GM12874 (cell line): ENCODE measurements around the gene EIF2S2.

Experiments
- TF ChIP-seq, protein P1 (sequence below): IDR thresholded peaks from 2 replicates; pipeline ENCODE4 v1.5.1; 2011; ENCODE audit warnings: low read depth, mild to moderate bottlenecking, control low read depth, low read length, moderate library complexity; ENCODE audit not compliant: insufficient read depth

Gene EIF2S2, protein sequence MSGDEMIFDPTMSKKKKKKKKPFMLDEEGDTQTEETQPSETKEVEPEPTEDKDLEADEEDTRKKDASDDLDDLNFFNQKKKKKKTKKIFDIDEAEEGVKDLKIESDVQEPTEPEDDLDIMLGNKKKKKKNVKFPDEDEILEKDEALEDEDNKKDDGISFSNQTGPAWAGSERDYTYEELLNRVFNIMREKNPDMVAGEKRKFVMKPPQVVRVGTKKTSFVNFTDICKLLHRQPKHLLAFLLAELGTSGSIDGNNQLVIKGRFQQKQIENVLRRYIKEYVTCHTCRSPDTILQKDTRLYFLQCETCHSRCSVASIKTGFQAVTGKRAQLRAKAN

GRCh38 chr20:34111702-34112599 lies at the start of gene EIF2S2:
Gene EIF2S2, minus strand, starts transcription at chr20:34112243. Its CDS starts 133 bp downstream, at chr20:34112110.
- TF ChIP-seq, protein P1, sequence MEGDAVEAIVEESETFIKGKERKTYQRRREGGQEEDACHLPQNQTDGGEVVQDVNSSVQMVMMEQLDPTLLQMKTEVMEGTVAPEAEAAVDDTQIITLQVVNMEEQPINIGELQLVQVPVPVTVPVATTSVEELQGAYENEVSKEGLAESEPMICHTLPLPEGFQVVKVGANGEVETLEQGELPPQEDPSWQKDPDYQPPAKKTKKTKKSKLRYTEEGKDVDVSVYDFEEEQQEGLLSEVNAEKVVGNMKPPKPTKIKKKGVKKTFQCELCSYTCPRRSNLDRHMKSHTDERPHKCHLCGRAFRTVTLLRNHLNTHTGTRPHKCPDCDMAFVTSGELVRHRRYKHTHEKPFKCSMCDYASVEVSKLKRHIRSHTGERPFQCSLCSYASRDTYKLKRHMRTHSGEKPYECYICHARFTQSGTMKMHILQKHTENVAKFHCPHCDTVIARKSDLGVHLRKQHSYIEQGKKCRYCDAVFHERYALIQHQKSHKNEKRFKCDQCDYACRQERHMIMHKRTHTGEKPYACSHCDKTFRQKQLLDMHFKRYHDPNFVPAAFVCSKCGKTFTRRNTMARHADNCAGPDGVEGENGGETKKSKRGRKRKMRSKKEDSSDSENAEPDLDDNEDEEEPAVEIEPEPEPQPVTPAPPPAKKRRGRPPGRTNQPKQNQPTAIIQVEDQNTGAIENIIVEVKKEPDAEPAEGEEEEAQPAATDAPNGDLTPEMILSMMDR = no peak

DNA sequence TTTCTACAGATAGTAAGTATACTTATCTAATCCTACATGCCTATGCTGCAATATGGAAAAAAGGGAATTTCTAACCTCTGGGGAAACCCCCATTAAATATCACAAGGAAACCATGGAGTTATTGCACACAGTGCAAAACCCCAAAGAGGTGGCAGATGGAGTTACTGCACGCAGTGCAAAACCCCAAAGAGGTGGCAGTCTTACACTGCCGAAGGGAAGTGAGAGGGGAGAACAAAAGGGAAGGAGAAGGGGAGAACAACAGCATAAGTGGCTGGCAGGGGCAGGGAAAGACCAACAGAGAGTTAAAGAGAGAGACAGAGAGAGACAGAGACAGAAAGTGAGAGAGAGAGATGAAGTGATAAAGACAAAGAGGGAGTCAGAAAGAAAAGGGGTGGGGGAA lies 43.8 kb upstream of the EIF2S2 start:
- TF ChIP-seq, protein P1 = no peak

DNA sequence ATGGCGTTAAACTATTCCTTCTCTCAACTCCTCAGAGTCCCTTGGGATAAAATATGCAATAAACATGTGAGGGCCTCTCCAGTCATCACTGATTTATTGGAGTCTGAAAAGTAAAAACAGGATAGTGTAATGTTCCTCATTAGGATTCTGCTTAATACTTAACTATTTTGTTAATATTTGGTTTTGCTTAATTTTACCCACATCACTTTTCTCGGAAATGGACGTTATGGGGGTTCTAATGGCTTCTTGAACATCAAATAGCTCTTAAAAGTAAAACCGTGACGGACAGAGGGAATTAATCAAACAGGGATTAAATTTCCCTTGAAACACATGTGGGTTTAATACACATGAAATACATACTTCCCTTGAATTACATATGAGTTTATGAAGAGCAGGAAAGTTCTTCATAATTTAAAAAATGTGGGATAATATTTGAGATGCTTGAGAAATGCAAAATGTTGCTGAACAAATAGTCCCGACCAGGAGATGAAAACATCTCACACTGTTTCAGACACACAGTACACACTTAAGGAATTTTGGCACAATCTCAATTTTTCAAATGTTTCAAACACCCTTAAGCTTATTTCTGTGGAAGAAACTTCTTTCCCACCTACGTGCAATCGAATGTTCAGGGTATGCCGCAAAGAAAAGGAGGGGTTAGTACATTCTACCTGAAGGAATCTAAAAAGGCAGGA lies 38.4 kb upstream of the EIF2S2 start:
- TF ChIP-seq, protein P1 = no peak

- TF ChIP-seq, protein P1 = no peak
These were observed 33.3 kb upstream of the EIF2S2 start for GRCh38 chr20:34145280-34145819.

GRCh38 chr20:34143951-34144350 lies 31.9 kb upstream of the EIF2S2 start:
- TF ChIP-seq, protein P1 = no peak

GRCh38 chr20:34142121-34142520 lies 30.1 kb upstream of the EIF2S2 start:
- TF ChIP-seq, protein P1 = no peak
